Measurements from ENCODE around the gene MAGEA9.
"Not testable (repeated sequence)": the region's sequence is repeated elsewhere in the genome, so short reads cannot be mapped to it uniquely, and the experiment has no call there.

MAGEA9 gene

GRCh38 chrX:149781727-149782126, at the start of gene MAGEA9:
Gene MAGEA9 (plus strand): TSS chrX:149781930. CDS start chrX:149786211, 4,281 bp downstream.
- not testable (repeated sequence) for DNase-seq

- DNase-seq = not testable (repeated sequence)
These were observed 39.5 kb upstream of the MAGEA9 start for GRCh38 chrX:149742269-149742668.

GRCh38 chrX:149746390-149747007, 35.2 kb upstream of the MAGEA9 start:
- not testable (repeated sequence) for DNase-seq

GRCh38 chrX:149757206-149758067, 24.3 kb upstream of the MAGEA9 start:
- no peak for DNase-seq

GRCh38 chrX:149758068-149758714, 23.5 kb upstream of the MAGEA9 start:
- DNase-seq = no peak

- not testable (repeated sequence) for DNase-seq
These were observed 23.0 kb upstream of the MAGEA9 start for GRCh38 chrX:149758715-149759078.

- no peak for DNase-seq
These were observed 21.9 kb upstream of the MAGEA9 start for GRCh38 chrX:149759824-149760223.

- no peak for DNase-seq
These were observed 20.8 kb upstream of the MAGEA9 start for GRCh38 chrX:149760965-149761364.

GRCh38 chrX:149761858-149762674, 19.7 kb upstream of the MAGEA9 start:
- not testable (repeated sequence) for DNase-seq

- DNase-seq = no peak
These were observed 18.8 kb upstream of the MAGEA9 start for GRCh38 chrX:149762696-149763614.

- DNase-seq = not testable (repeated sequence)
These were observed 11.4 kb upstream of the MAGEA9 start for GRCh38 chrX:149770344-149770743.

- DNase-seq = not testable (repeated sequence)
These were observed 8.7 kb upstream of the MAGEA9 start for GRCh38 chrX:149773026-149773425.

GRCh38 chrX:149773768-149774167, 8.0 kb upstream of the MAGEA9 start, which contains the start of gene HSFX1:
Gene HSFX1 (plus strand): TSS chrX:149774068. CDS start chrX:149774682, 614 bp downstream.
- DNase-seq = not testable (repeated sequence)

GRCh38 chrX:149777999-149778398, 3.7 kb upstream of the MAGEA9 start:
- DNase-seq = not testable (repeated sequence)

GRCh38 chrX:149795531-149795930, 13.8 kb downstream of the MAGEA9 start:
- DNase-seq = not testable (repeated sequence)

- no peak for DNase-seq
These were observed 17.5 kb downstream of the MAGEA9 start for GRCh38 chrX:149799095-149799714.

GRCh38 chrX:149799938-149800337, 18.2 kb downstream of the MAGEA9 start:
- no peak for DNase-seq

- no peak for DNase-seq
These were observed 21.8 kb downstream of the MAGEA9 start for GRCh38 chrX:149803458-149804062.

GRCh38 chrX:149804102-149804501, 22.4 kb downstream of the MAGEA9 start:
- DNase-seq = no peak
